ENCODE results near the gene ADORA1.

Gene ADORA1

DNA sequence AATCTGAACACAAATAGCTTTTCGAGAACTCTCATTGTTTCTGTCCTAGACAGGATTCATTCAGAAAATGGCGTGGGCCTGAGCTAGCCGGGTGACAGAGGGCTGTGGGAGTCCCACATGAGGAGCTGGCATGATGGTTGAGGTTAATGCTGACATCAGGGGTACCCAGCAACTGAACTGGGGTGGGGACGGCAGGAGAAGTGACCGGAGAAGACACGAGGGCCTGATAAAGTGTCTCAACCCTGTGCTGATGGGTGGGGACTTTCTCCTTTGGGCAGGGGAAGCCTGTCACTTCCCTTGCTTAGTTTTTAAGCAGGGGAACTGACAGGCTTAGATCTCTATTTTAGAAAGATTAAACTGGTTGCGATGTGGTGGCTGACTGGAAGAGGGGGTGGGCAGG, 87.3 kb downstream of the ADORA1 start:
- no peak overlapping the region for H2AFZ ChIP-seq (ENCODE audit: low read depth, low read length, severe bottlenecking)
- TF ChIP-seq EZH2phosphoT487 (conservative IDR thresholded peaks at IDR 0.05; ENCODE audit: low read length): no peak
- TF ChIP-seq, protein P1, sequence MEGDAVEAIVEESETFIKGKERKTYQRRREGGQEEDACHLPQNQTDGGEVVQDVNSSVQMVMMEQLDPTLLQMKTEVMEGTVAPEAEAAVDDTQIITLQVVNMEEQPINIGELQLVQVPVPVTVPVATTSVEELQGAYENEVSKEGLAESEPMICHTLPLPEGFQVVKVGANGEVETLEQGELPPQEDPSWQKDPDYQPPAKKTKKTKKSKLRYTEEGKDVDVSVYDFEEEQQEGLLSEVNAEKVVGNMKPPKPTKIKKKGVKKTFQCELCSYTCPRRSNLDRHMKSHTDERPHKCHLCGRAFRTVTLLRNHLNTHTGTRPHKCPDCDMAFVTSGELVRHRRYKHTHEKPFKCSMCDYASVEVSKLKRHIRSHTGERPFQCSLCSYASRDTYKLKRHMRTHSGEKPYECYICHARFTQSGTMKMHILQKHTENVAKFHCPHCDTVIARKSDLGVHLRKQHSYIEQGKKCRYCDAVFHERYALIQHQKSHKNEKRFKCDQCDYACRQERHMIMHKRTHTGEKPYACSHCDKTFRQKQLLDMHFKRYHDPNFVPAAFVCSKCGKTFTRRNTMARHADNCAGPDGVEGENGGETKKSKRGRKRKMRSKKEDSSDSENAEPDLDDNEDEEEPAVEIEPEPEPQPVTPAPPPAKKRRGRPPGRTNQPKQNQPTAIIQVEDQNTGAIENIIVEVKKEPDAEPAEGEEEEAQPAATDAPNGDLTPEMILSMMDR (IDR thresholded peaks at IDR 0.05; ENCODE audit: insufficient read depth, low read length, poor library complexity, severe bottlenecking): no peak
- H3K27me3 ChIP-seq (ENCODE audit: low read length): no peaks in the 10 kb centered on the region
- no peak overlapping the region for H3K4me2 ChIP-seq (ENCODE audit: low read depth, low read length, poor library complexity, severe bottlenecking)
- no peaks in the 10 kb centered on the region for H3K9me2 ChIP-seq (replicated peaks; ENCODE audit: insufficient read depth, low read length)
- no peaks in the 10 kb centered on the region for H4K20me1 ChIP-seq (ENCODE audit: low read depth, low read length)
- no peak overlapping the region for H3K4me3 ChIP-seq (ENCODE audit: insufficient read depth, low read length, poor library complexity, severe bottlenecking)
- no peak overlapping the region for H3K9ac ChIP-seq (ENCODE audit: low read length)
- H3K79me2 ChIP-seq (ENCODE audit: insufficient read depth, low read length): no peaks in the 10 kb centered on the region
- H3K36me3 ChIP-seq (ENCODE audit: low read length): no peaks in the 10 kb centered on the region
- H3F3A ChIP-seq (ENCODE audit: insufficient read depth): no peaks in the 10 kb centered on the region
- no peaks in the 10 kb centered on the region for H3K9me3 ChIP-seq (ENCODE audit: insufficient read depth, low read length)
- no peak overlapping the region for H3K27ac ChIP-seq (ENCODE audit: low read depth, low read length)

DNA sequence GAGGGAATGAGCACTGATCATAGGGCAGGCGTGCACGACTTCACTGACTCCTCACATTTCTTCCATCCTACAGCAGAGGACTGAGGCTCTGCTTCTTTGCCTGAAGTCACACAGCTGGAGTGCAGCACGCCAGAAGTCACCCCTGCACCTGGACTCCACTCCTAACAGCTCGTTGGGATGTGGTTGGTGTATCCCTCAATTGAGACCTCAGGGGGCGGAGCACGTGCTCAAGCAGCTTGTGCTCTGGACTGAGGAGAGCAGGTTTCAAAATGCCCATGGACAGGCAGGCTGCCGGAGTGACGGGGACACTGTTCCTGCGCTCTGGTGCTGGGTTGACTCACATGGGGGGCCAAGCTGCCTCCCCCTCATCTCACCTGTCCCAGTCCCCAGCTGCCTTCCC, 88.0 kb downstream of the ADORA1 start:
- no peaks in the 10 kb centered on the region for H3K9me2 ChIP-seq (replicated peaks; ENCODE audit: insufficient read depth, low read length)
- H3K9ac ChIP-seq (ENCODE audit: low read length): no peak overlapping the region
- H3F3A ChIP-seq (ENCODE audit: insufficient read depth): no peaks in the 10 kb centered on the region
- no peak overlapping the region for H3K4me2 ChIP-seq (ENCODE audit: low read depth, low read length, poor library complexity, severe bottlenecking)
- H3K9me3 ChIP-seq (ENCODE audit: insufficient read depth, low read length): no peaks in the 10 kb centered on the region
- no peak overlapping the region for H3K4me3 ChIP-seq (ENCODE audit: insufficient read depth, low read length, poor library complexity, severe bottlenecking)
- no peak for TF ChIP-seq EZH2phosphoT487 (conservative IDR thresholded peaks at IDR 0.05; ENCODE audit: low read length)
- TF ChIP-seq, protein P1 (IDR thresholded peaks at IDR 0.05; ENCODE audit: insufficient read depth, low read length, poor library complexity, severe bottlenecking): no peak
- H3K27me3 ChIP-seq (ENCODE audit: low read length): no peaks in the 10 kb centered on the region
- no peak overlapping the region for H3K27ac ChIP-seq (ENCODE audit: low read depth, low read length)
- H4K20me1 ChIP-seq (ENCODE audit: low read depth, low read length): no peaks in the 10 kb centered on the region
- H3K79me2 ChIP-seq (ENCODE audit: insufficient read depth, low read length): no peaks in the 10 kb centered on the region
- H2AFZ ChIP-seq (ENCODE audit: low read depth, low read length, severe bottlenecking): no peak overlapping the region
- H3K36me3 ChIP-seq (ENCODE audit: low read length): no peaks in the 10 kb centered on the region

DNA sequence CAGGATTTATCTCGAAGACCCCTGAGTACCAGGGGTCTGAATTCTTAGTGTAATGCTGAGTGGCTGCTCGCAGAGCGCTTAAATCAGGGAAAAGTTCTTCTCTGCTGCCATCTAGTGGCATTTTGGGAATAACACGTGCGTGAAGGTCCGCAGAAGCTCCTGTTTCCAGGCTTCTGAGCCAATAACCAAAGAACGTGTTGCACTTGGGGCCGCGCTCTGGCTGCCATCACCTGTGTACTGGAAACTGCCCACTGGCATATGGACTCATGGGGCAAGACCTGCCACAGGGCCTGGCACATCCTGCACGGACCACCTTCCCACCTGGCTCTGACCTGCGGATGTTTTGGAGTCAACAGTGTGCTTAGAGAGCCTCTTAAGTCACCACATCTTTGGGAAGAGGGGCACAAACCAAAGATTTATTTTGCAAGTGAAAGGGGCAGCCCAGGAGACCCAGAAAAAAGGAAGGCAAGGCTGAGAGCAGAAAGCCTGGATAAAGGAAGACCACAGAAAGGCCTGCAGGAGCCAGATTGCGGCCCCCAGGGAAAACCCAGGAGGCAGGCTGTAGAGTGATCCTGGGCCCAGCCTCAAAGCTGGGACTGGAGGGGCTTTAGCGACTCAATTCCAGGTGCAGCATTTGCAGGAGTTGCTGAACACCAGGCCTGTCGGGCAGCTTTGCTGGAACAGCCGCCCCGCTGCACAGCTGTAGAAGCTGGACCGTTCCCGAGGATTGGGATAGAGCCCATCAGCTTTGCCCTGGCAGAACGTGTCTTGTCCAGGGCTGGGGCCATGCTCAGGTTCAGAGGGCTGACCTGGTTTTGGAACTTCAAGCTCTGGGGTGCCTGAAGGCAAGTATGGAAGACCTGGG, 89.0 kb downstream of the ADORA1 start:
- Histone ChIP-seq H3K4me3 (ENCODE audit: insufficient read depth, low read length, poor library complexity, severe bottlenecking) (no peak overlapping the region), H3K36me3 (ENCODE audit: low read length) (no peaks in the 10 kb centered on the region), H2AFZ (ENCODE audit: low read depth, low read length, severe bottlenecking) (no peak overlapping the region), H3K27me3 (ENCODE audit: low read length) (no peaks in the 10 kb centered on the region), H3K9ac (ENCODE audit: low read length) (no peak overlapping the region), H4K20me1 (ENCODE audit: low read depth, low read length) (no peaks in the 10 kb centered on the region), H3K9me3 (ENCODE audit: insufficient read depth, low read length) (no peaks in the 10 kb centered on the region), H3K79me2 (ENCODE audit: insufficient read depth, low read length) (no peaks in the 10 kb centered on the region), H3K9me2 (replicated peaks; ENCODE audit: insufficient read depth, low read length) (no peaks in the 10 kb centered on the region), H3K4me2 (ENCODE audit: low read depth, low read length, poor library complexity, severe bottlenecking) (no peak overlapping the region), H3K27ac (ENCODE audit: low read depth, low read length) (no peak overlapping the region), H3F3A (ENCODE audit: insufficient read depth) (no peaks in the 10 kb centered on the region)
- TF ChIP-seq, protein P1 (IDR thresholded peaks at IDR 0.05; ENCODE audit: insufficient read depth, low read length, poor library complexity, severe bottlenecking): peak; percentile 64
- no peak for TF ChIP-seq EZH2phosphoT487 (conservative IDR thresholded peaks at IDR 0.05; ENCODE audit: low read length)

Measured in SU-DHL-6 (cell line).